Pancreas (tissue), 10 donors: ENCODE results near the gene ARHGAP19. TPM values are rescaled to one million over a fixed set of nuclear protein-coding genes. Genes with fewer than 3 reads are reported as not detected.

Source experiments
- ATAC-seq, 4 donors: fragments of 200-7000 bp; cut with Tn5 transposase; one replicate each; pipeline versions ENCODE4 v1.8.0 to v1.9.1; 2020; ENCODE audit warnings: mild to moderate bottlenecking in 4 of 4, moderate library complexity in 4 of 4
- DNase-seq, 6 donors: peaks; one replicate each; pipeline ENCODE4 v3.0.0-alpha.2; 2020
- FAIRE-seq: peaks from 2 replicates; lab custom pipeline; 2012; peaks lifted over from hg19 to GRCh38; lab: Jason Lieb, UNC
- H3K27ac ChIP-seq, 4 donors: fragments of 200-600 bp; sonication (generic); 1 replicate in 3 of 4; 2 replicates in 1 of 4; pipeline versions ENCODE4 v1.5.0 to v1.8.0; 2020
- H3K27me3 ChIP-seq, 4 donors: fragments of 200-600 bp; one replicate each; pipeline ENCODE4 v1.8.0; 2021
- H3K36me3 ChIP-seq, 3 donors: fragments of 200-600 bp; sonication (generic) in 1 of 3; one replicate each; pipeline versions ENCODE4 v1.5.0 to v1.8.0; 2020 to 2021
- H3K4me1 ChIP-seq, 3 donors: fragments of 200-600 bp; one replicate each; pipeline ENCODE4 v1.8.0; 2021
- H3K4me3 ChIP-seq, 4 donors: fragments of 200-600 bp; sonication (generic) in 2 of 4; one replicate each; pipeline versions ENCODE4 v1.5.0 to v1.8.0; 2020 to 2021
- H3K9me3 ChIP-seq, 4 donors: fragments of 200-600 bp; one replicate each; pipeline ENCODE4 v1.8.0; 2021
- WGBS, 2 donors: extraction: QIAGEN DNeasy Blood & Tissue Kit; methylation state at CpG; one replicate each; pipeline ENCODE4 v1.1.7; 2013; 5-methylcytosine and 5-hydroxymethylcytosine counted together
- intact Hi-C, 3 donors: fragments of 100-400 bp; cut with DNase I; formaldehyde crosslinking; loops; one replicate each; pipeline versions ENCODE4 v1.11.1 to v1.14.2; 2022
- polyA plus RNA-seq, 2 donors: library from polyadenylated mRNA; stranded (reverse); fragments of 200-250 nt; gene quantifications; one replicate each; pipeline ENCODE4 v1.2.3, GENCODE V29; 2013
- total RNA-seq, 6 donors: library from RNA; stranded (reverse); fragmentation: NEBNext Ultra II Directional in 4 of 6; extraction: Animal tissue kit (Norgen Biotek cat#: 25700) in 4 of 6; gene quantifications; one replicate each; pipeline versions ENCODE4 v1.2.1 to v1.2.4, GENCODE V29; 2021 to 2023
- TF ChIP-seq, protein P1 (sequence below), 4 donors: fragments of 200-600 bp; sonication (generic) in 3 of 4; IDR thresholded peaks; one replicate each; pipeline versions ENCODE4 v1.5.0 to v1.8.0; 2021; ENCODE audit warnings: antibody characterized with exemption in 4 of 4
- donor health status: healthy with polysubstance abuse.
- donor health status: DM: no; HTN: no; CAD: no; lungs with moderate emphysema.
- donor health status: DM: no; HTN: no; CAD: no.
- donor health status: control.
- donor health status: control.
- donor health status: Bipolar disorder and iron deficiency.
- donor health status: DM: yes; HTN: yes; CAD: no.
- donor health status: DM: no; HTN: no; CAD: no.
- donor health status: DM: no; HTN: no; CAD: no.
- donor health status: DM: yes; HTN: yes; CAD: no.

Gene ARHGAP19
- total and polyA plus RNA-seq, 8 donors = 1.1 to 4.8 (median 2.4) TPM

DNA sequence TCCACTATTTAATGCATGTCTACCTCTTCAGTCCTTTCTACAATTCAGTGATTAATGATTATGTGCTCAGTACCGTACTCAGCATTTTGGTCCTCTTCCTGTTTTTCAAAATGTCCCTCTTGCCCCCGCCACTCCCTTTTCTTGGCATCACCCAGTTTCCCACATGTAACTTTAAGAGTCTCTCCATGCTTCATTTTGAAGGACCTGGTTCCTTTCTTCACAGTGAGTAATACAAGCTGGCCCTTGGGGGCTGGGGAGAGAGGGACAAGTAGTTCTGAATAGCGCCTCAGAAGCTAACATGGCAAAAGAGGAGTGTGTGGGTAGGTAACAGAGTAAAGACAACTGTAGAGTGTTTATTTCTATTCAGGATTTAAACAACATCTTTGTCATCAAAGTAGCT, 72.1 kb downstream of the ARHGAP19 start:
- Histone ChIP-seq H3K27ac (no peak overlapping the region), H3K36me3 (no peaks in the 10 kb centered on the region), H3K9me3 (no peaks in the 10 kb centered on the region), H3K4me3 (no peak overlapping the region), H3K27me3 (no peaks in the 10 kb centered on the region), H3K4me1 (no peaks in the 10 kb centered on the region)
- DNase-seq = no peak
- intact Hi-C loops = no loop called here
- FAIRE-seq = no peak
- ATAC-seq = no peak
- TF ChIP-seq, protein P1, sequence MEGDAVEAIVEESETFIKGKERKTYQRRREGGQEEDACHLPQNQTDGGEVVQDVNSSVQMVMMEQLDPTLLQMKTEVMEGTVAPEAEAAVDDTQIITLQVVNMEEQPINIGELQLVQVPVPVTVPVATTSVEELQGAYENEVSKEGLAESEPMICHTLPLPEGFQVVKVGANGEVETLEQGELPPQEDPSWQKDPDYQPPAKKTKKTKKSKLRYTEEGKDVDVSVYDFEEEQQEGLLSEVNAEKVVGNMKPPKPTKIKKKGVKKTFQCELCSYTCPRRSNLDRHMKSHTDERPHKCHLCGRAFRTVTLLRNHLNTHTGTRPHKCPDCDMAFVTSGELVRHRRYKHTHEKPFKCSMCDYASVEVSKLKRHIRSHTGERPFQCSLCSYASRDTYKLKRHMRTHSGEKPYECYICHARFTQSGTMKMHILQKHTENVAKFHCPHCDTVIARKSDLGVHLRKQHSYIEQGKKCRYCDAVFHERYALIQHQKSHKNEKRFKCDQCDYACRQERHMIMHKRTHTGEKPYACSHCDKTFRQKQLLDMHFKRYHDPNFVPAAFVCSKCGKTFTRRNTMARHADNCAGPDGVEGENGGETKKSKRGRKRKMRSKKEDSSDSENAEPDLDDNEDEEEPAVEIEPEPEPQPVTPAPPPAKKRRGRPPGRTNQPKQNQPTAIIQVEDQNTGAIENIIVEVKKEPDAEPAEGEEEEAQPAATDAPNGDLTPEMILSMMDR (IDR thresholded peaks at IDR 0.05) = no peak
- 88 to 90% methylated on average over 3 of the region's 3 CpGs for WGBS, 2 donors

DNA sequence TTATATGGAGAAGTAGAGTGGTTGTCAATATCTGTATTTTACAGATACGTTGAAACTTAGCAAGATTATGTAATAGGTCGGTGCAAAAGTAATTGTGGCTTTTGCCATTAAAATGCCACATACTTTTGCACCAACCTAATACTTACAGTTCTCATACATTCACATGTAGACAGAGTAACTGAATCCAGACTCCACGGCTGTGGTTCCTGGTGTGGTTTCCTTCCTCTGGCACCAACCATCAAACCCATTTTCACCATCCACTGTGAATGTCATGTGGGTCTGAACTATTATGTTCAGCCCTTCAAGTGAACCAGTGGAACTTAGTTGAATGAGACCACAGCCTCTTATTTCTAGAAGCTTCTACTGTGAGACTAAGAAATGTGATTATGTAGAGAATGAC, 75.1 kb downstream of the ARHGAP19 start:
- FAIRE-seq (no peak), DNase-seq (no peak), ATAC-seq (no peak)
- Histone ChIP-seq H3K36me3 (no peaks in the 10 kb centered on the region), H3K9me3 (no peaks in the 10 kb centered on the region), H3K4me3 (no peak overlapping the region), H3K27me3 (no peaks in the 10 kb centered on the region), H3K27ac (no peak overlapping the region), H3K4me1 (no peaks in the 10 kb centered on the region)
- 69 to 73% methylated on average over 3 of the region's 3 CpGs for WGBS, 2 donors
- TF ChIP-seq, protein P1 (IDR thresholded peaks at IDR 0.05) = no peak
- intact Hi-C loops = loop anchor here in 1 of 3 donors (5.0 kb wide), 1 partner anchor 145 kb away; no protein-coding TSS in a partner anchor

DNA sequence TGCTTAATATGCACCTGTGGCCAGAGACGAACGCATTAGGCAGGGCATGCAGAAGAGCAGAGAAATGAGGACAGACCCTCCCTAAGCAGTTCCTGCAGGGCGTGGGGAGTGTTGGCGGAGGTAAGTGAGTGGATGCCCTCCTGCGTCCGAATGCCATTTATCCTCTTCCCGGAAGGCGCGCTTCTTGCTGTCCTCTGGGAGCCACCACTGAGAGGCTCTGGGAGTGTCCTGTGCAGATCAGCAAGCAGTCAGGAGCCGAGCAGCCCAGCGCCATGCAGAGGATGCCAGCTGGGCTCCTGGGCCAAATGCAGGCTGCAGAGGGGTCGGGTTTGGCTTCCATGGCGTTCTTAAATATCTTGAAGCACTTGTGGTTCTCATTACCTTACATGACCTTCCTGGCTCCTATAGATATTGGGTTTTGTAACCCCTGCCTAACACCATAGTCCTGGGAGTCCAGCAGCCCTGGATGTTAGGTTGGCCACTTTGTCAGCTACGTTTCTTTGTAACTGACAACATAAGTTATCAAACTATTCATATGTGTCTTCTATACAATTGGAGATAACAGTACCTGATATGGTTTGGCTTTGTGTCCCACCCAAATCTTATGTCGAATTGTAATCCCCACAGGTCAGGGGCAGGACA, 76.7 kb downstream of the ARHGAP19 start:
- TF ChIP-seq, protein P1 (IDR thresholded peaks at IDR 0.05) = no peak
- no peaks in the 10 kb centered on the region for H3K4me1 ChIP-seq
- 79 to 84% methylated on average over 15 of the region's 15 CpGs for WGBS, 2 donors
- no peak overlapping the region for H3K27ac ChIP-seq
- no peaks in the 10 kb centered on the region for H3K36me3 ChIP-seq
- no peaks in the 10 kb centered on the region for H3K27me3 ChIP-seq
- H3K4me3 ChIP-seq = no peak overlapping the region
- FAIRE-seq = no peak
- no peak for DNase-seq
- ATAC-seq = no peak
- H3K9me3 ChIP-seq = no peaks in the 10 kb centered on the region
- intact Hi-C loops = loop anchor here in 1 of 3 donors (5.0 kb wide), 1 partner anchor 143 kb away; no protein-coding TSS in a partner anchor

DNA sequence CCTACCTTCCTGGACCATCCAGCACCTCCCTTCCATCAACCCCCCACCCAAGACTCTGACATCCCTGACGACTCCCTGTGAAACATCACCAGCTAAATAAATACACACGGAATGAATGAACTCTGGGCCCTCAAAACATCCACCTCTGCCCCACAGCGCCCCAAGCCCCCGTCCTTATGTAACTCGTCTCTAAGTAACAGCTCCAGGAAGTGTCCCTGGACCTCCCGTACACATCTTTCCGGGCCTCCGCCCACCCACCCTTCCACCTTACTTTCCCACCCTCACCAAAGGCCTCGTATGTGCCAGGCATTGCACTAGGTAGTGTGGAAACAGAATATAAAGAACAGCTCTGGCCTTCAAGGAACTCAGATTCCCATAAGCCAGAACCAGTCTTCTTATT, 79.0 kb downstream of the ARHGAP19 start:
- H3K27ac ChIP-seq = no peak overlapping the region
- intact Hi-C loops = no loop called here
- 60 to 61% methylated on average over 9 of the region's 9 CpGs for WGBS, 2 donors

DNA sequence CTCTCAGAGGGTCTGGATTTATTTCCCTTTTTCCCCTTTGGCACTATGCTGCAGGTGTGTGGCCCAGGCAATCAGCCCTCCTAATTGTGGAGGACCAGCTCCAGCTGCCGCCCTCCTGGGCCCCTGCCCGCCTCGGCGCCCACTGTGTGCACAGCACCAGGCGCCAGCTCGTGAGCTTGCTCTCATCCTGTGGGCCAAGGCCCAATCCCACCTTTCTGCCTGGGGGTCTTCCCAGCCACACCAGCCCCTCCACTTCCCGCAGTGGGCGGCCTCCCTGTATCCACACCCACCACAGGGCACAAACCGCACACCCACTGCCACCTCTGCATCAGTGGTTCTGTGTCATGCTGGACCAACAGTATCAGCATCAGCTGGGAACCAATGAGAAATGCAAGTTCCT, 81.2 kb downstream of the ARHGAP19 start:
- ATAC-seq (no peak), FAIRE-seq (no peak), DNase-seq (no peak)
- no peak overlapping the region for H3K27ac ChIP-seq
- intact Hi-C loops = no loop called here
- no peaks in the 10 kb centered on the region for H3K36me3 ChIP-seq
- TF ChIP-seq, protein P1 (IDR thresholded peaks at IDR 0.05) = no peak
- H3K9me3 ChIP-seq = no peaks in the 10 kb centered on the region
- no peaks in the 10 kb centered on the region for H3K4me1 ChIP-seq
- no peak overlapping the region for H3K4me3 ChIP-seq
- H3K27me3 ChIP-seq = no peaks in the 10 kb centered on the region
- WGBS, 2 donors = 60 to 76% methylated on average over 9 of the region's 9 CpGs

More for the DNA sequence above, 79.0 kb downstream of the ARHGAP19 start:
- TF ChIP-seq, protein P1 (IDR thresholded peaks at IDR 0.05) = no peak
- no peaks in the 10 kb centered on the region for H3K27me3 ChIP-seq
- H3K4me1 ChIP-seq = no peaks in the 10 kb centered on the region
- ATAC-seq (no peak), DNase-seq (no peak), FAIRE-seq (no peak)
- no peak overlapping the region for H3K4me3 ChIP-seq
- H3K36me3 ChIP-seq = no peaks in the 10 kb centered on the region
- no peaks in the 10 kb centered on the region for H3K9me3 ChIP-seq
